Stimulated activated CD4-positive, alpha-beta T cell treated with anti-CD3 and anti-CD28 coated beads, TNF-alpha, amount 100 ng/mL, for 1 hour (primary cell): ENCODE data around the gene TTC3.

ENCODE experiments used
- DNase-seq, 3 donors: peaks; one replicate each; pipeline ENCODE4 v3.0.0-alpha.2; 2020; ENCODE audit warnings: low read depth in 3 of 3, low spot score in 1 of 3

TTC3 gene

DNA sequence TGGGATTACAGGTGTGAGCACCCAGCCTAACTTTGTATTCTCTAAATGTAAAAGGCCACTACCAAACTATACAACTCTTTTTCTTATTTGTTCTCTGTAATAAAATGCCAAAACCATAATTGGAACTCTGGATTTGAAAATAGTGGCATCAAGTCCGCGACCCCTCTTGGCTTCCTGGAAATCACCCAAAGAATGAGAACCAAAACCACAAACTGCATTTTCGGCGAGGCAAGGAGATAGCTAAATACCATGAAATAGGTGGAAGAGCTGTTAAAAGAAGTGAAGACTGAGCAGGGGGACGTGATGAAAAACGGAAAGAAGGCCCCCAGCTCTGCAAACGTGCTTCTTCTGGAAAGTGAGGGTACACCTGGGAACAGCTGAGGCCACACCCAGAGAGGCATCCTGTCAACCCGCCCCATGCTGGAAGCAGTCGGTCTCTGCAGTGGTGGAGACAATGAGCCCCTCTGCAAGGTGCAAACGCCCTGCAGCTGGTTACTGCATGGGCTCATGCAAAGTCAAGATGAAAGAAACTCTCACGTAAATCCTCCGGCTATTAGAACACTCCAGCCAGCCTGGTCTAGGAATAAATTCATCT, 171.5 kb downstream of the TTC3 start:
- DNase-seq: no peak

DNA sequence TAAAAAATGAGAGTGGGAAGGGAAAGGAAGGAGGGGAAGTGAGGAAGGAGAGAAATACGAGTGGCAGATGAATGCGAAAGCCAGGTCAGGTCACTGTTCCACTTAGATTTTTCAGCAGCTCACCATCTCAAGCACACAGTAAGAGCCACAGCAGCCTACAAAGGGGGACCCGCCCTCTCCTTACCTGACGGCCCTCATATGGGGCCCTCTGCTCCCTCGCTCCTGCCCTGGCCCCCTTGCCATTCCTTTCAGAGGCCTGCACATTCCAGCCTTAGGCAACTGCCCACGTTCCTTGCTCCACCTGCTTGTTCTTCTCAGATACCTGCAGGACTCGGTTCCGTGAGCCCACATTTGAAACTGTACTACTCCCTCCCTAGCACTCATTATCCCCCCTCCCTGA, 172.1 kb downstream of the TTC3 start:
- no peak for DNase-seq

DNA sequence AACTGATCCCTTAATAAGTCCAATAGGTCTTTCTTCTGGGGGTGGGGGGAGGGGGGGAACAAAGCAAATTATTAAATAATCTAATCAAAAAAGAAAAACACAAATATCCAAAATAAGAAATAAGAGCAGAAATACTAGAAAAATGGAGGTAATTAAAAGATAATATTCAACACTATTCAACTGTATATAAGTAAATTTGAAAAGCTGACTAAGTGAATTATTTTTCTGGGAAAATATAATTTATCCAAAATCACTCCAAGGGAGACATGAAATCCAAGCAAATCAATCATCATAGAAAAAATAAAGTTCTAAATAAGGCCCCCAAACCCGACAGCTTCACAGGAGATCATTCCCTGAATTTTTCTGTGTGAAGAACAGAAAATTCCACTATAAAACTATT, 175.2 kb downstream of the TTC3 start:
- DNase-seq: no peak

DNA sequence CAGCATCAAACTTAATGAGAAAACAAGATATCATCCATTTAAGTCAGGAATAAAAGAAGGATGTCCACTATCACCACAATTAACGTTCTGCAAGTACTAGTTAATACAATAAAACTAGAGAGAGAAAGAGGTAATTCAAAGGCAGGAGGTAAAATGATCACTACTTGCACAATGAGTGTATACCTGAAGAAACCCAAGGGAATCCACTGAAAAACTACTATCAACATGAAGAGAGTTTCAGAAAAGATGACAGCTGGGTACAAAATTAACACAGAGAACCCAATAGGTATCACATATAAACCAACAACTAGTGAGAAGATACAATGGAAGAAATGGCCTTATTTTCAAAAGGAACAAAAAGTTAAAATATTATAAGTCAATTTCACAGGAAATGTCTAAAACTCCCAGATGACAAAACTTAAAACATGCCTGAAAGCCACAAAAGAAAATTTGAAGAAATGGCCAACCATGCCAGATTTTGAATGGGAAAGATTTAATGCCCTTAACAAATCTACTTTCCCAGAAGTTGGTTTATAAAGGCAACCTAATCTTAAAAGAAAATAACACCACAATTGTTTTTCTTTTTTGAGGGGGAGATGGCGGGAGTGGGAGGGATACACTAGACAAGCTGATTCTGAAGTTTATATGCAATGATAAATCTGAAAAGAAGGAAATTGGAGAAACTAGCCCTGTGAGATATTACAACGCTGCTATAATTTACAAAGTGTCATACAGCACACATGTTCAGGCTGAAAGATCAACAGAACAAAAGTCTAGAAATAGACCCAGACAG, 176.3 kb downstream of the TTC3 start:
- DNase-seq: no peak

DNA sequence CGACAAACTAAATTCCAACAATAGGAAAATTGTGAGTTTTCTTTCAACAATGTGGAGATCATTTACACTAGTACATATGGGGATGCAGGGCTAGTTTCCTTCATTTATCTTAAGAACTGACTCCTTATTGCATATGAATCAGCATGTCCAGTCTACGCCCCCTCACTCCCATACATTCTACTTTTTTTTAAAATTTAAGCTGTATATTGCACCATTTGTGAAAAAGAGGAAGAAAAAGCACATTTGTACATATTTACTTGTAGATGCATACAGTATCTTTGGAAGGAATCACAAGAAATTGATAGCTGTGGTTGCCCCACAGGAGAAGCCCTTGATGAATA, 178.2 kb downstream of the TTC3 start:
- no peak for DNase-seq
